ENCODE measurements around the gene COL11A2.

DNA sequence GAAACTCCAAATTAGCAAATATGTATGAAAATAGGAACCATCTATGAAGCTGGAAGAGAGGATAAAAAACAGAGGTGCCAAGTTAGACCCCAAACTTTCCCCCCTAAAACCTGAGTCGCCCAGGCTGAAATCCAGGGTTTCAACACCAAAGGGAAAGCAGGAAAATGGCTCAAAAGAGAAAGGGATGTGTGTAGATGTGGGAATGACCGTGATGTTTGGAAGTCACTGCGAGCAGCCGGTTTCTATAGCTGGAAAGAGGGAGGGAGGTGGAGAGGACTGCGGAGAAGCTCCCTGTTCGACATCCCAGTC is 20.5 kb upstream of the COL11A2 start:
- TF ChIP-seq, protein P1, sequence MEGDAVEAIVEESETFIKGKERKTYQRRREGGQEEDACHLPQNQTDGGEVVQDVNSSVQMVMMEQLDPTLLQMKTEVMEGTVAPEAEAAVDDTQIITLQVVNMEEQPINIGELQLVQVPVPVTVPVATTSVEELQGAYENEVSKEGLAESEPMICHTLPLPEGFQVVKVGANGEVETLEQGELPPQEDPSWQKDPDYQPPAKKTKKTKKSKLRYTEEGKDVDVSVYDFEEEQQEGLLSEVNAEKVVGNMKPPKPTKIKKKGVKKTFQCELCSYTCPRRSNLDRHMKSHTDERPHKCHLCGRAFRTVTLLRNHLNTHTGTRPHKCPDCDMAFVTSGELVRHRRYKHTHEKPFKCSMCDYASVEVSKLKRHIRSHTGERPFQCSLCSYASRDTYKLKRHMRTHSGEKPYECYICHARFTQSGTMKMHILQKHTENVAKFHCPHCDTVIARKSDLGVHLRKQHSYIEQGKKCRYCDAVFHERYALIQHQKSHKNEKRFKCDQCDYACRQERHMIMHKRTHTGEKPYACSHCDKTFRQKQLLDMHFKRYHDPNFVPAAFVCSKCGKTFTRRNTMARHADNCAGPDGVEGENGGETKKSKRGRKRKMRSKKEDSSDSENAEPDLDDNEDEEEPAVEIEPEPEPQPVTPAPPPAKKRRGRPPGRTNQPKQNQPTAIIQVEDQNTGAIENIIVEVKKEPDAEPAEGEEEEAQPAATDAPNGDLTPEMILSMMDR (conservative IDR thresholded peaks at IDR 0.05; ENCODE audit: low read depth in 2 of 2): no peak
- TF ChIP-seq NANOG (IDR thresholded peaks at IDR 0.05; ENCODE audit: borderline replicate concordance) (no peak), EZH2 (IDR thresholded peaks at IDR 0.05; ENCODE audit: low read depth, unreplicated experiment) (peak; percentile 29)

All from GM23338 (cell line).